ENCODE data around the gene PCP4. TPM values are rescaled to one million over a fixed set of nuclear protein-coding genes. Genes with fewer than 3 reads are reported as not detected.

Gene PCP4
- total RNA-seq, 4 donors from 2014 or later, result 30.8 to 167 (median 110) TPM

DNA sequence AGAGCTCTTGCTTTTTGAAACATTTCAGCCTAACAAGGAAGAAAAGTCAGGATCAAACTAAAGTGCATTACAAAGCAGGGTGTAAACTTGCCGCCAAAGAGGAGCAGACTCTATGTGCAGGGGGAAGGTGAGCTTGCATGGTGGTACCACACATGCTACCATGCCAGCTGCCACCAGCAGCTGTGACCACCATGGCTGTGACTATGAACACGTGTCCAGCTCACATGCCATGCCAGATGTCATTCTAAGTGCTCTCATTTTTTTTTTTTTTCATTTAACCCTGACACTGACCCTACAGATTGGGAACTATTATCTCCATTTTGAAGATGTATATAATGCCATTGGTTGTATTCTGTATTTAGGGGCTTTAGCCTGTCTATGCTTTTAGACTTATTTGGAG, 79.0 kb downstream of the PCP4 start:
- Histone ChIP-seq H3K27ac (no peak overlapping the region), H3K27me3 (no peaks in the 10 kb centered on the region), H3K36me3 (no peaks in the 10 kb centered on the region), H3K9me3 (peaks cover 0 to 8% (median 0%) of the 10 kb centered on the region in 3 donors), H3K4me1 (no peaks in the 10 kb centered on the region), H3K4me3 (no peak overlapping the region)
- no peak for ATAC-seq
- WGBS, 2 donors (ENCODE audit: low coverage in 1 of 2), result 88 to 94% methylated on average over 2 of the region's 2 CpGs
- TF ChIP-seq, protein P1, sequence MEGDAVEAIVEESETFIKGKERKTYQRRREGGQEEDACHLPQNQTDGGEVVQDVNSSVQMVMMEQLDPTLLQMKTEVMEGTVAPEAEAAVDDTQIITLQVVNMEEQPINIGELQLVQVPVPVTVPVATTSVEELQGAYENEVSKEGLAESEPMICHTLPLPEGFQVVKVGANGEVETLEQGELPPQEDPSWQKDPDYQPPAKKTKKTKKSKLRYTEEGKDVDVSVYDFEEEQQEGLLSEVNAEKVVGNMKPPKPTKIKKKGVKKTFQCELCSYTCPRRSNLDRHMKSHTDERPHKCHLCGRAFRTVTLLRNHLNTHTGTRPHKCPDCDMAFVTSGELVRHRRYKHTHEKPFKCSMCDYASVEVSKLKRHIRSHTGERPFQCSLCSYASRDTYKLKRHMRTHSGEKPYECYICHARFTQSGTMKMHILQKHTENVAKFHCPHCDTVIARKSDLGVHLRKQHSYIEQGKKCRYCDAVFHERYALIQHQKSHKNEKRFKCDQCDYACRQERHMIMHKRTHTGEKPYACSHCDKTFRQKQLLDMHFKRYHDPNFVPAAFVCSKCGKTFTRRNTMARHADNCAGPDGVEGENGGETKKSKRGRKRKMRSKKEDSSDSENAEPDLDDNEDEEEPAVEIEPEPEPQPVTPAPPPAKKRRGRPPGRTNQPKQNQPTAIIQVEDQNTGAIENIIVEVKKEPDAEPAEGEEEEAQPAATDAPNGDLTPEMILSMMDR (IDR thresholded peaks at IDR 0.05), result no peak
- no peak for TF ChIP-seq EP300 (IDR thresholded peaks at IDR 0.05)
- TF ChIP-seq POLR2AphosphoS5 (IDR thresholded peaks at IDR 0.05), result no peak
- TF ChIP-seq POLR2A (IDR thresholded peaks at IDR 0.05), result no peak

DNA sequence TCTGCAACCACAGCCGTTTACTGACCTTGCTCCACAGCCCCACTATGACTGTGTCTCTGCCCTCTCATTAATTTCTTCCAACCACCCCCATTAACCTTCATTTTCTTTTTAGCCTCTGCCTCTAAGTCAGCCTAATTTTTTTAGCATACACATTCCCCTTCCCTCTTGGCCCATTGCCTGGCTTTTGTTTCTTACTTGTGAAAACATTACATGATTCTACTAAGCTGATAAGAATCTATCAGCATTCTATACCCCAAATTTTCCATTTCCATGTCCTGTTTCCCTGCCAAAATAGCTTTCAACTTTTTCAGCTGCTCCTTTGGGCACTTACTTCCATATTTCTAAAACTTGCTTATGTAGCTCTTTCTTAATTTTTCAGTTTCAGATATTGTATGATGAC, 79.8 kb downstream of the PCP4 start:
- ATAC-seq, result no peak
- 58 to 67% methylated on average over 1 of the region's 1 CpG for WGBS, 2 donors (ENCODE audit: low coverage in 1 of 2)
- TF ChIP-seq, protein P1 (IDR thresholded peaks at IDR 0.05), result no peak
- TF ChIP-seq POLR2A (IDR thresholded peaks at IDR 0.05) (no peak), EP300 (IDR thresholded peaks at IDR 0.05) (no peak), POLR2AphosphoS5 (IDR thresholded peaks at IDR 0.05) (no peak)
- Histone ChIP-seq H3K27ac (no peak overlapping the region), H3K4me3 (no peak overlapping the region), H3K9me3 (peaks cover 0 to 8% (median 0%) of the 10 kb centered on the region in 3 donors), H3K36me3 (no peaks in the 10 kb centered on the region), H3K4me1 (no peaks in the 10 kb centered on the region), H3K27me3 (no peaks in the 10 kb centered on the region)

DNA sequence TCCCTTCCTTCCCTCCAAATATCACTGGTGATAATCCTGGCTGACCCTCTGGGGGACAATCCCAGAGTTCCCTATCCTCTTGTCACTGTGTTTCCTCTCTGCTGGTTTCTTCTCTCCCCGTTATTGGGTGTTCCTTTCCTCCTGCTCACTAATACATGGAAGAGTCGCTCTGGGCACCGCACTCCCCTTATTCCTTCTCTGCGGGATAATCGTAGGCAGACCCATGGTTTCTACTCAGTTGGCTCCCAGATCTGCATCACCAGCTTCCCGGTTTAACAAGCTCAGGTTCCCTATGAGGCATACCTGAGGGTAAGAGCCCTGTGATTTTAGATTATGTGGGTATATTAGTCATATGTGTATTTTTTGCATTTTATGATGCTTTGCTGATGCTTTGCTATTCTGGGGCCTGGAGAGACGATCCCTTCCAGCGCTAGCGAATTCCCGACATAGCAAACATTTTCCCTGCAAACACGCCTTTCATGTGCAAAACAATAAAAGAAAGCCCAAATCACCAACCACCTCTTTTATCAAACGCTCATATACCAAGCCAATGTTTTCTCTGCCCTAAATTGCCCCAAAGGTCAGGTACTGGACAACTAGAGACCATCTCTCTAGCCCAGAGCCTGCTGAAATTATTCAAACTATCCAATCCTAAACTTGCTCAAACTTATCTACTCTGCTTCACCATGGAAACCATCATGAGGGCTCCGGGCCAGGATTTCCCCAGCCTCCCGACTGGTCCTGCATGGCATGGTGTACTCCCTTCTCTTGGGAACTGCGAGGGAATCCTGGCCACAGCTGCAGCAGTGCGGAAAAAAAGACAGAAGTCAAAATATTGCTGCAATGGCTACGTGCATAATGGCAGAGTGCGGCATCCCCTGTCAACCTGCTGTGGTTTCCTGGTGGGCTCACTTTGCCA, 84.2 kb downstream of the PCP4 start:
- Histone ChIP-seq H3K27ac (peak overlapping the region in 1 of 4 donors; percentile 41), H3K36me3 (no peaks in the 10 kb centered on the region), H3K4me3 (no peak overlapping the region), H3K4me1 (peaks cover 0 to 10% (median 0%) of the 10 kb centered on the region in 3 donors), H3K9me3 (no peaks in the 10 kb centered on the region), H3K27me3 (no peaks in the 10 kb centered on the region)
- no peak for TF ChIP-seq POLR2A (IDR thresholded peaks at IDR 0.05)
- TF ChIP-seq EP300 (IDR thresholded peaks at IDR 0.05), result no peak
- TF ChIP-seq POLR2AphosphoS5 (IDR thresholded peaks at IDR 0.05), result no peak
- WGBS, 2 donors (ENCODE audit: low coverage in 1 of 2), result 86 to 90% methylated on average over 14 of the region's 18 CpGs
- no peak for ATAC-seq

DNA sequence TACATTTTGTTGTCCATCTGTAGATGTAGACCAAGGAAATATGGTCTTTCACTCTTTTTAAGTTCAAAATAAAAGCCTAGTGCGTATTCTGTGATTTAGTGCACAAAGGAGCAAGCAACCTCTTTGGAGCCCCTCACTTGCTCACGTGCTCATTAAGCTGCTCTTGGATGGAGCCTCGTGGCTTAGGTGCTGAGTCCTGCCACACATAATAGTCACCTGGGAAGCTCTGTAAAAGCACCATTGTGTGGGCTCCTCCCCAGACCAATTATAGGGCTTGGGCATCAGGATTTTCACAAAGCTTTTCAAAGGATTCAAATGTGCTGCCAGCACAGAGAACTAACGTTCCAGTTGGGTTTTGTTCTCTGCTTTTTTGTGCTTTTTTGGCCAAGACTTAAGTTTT, 85.0 kb downstream of the PCP4 start:
- no peak for ATAC-seq
- Histone ChIP-seq H3K36me3 (no peaks in the 10 kb centered on the region), H3K9me3 (no peaks in the 10 kb centered on the region), H3K4me1 (peaks cover 0 to 18% (median 0%) of the 10 kb centered on the region in 3 donors), H3K4me3 (no peak overlapping the region), H3K27me3 (no peaks in the 10 kb centered on the region), H3K27ac (peak overlapping the region in 1 of 4 donors; percentile 18)
- WGBS, 2 donors (ENCODE audit: low coverage in 1 of 2), result 64 to 73% methylated on average over 3 to 4 of the region's 4 CpGs
- no peak for TF ChIP-seq POLR2A (IDR thresholded peaks at IDR 0.05)
- TF ChIP-seq, protein P1 (IDR thresholded peaks at IDR 0.05), result no peak

DNA sequence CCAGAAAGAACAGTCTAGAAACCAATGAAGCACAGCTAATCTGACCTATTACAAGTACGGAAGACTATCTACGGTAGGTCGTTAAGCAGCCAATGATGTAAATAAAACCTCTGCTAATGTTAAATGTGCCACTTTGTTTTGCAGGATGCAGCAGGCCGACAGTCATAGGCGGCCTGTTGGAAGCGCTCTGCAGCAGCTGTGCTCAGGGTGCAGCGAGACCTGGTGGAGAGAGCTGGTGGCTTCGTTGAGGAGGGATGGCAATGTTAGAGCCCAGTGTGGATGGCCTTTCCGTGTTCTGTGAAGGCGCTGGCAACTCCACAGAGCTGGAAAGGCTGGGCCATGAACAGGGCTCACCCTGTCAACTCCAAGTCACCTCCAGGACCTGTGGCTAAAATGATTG, 87.3 kb downstream of the PCP4 start:
- no peaks in the 10 kb centered on the region for H3K27me3 ChIP-seq
- WGBS, 2 donors (ENCODE audit: low coverage in 1 of 2), result 63% methylated on average over 5 of the region's 10 CpGs; no CpG with 5 or more reads in 1 of the 2 donors
- TF ChIP-seq EP300 (IDR thresholded peaks at IDR 0.05), result no peak
- no peaks in the 10 kb centered on the region for H3K9me3 ChIP-seq
- peak overlapping the region in 3 of 4 donors; percentile 10 to 24 (median 24) for H3K27ac ChIP-seq
- ATAC-seq, result no peak
- no peak overlapping the region for H3K4me3 ChIP-seq
- H3K36me3 ChIP-seq, result no peaks in the 10 kb centered on the region
- H3K4me1 ChIP-seq, result peaks cover 0 to 36% (median 6%) of the 10 kb centered on the region in 3 donors

DNA sequence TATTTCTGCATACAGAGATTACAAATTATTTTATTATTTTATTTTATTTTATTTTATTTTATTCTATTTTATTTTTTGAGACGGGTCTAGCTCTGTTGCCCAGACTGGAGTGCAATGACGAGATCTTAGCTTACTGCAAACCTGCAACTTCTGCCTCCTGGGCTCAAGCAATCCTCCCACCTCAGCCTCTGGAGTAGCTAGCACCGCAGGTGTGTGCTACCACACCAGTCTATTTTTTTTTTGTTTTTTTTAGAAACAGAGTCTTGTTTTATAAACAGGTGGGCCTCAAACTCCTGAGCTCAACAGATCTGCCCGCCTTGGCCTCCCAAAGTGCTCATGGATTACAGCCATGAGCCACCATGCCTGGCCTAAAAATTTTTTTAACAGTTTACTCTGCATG, 88.1 kb downstream of the PCP4 start:
- H3K27me3 ChIP-seq, result no peaks in the 10 kb centered on the region
- peaks cover 0 to 36% (median 6%) of the 10 kb centered on the region in 3 donors for H3K4me1 ChIP-seq
- peak overlapping the region in 3 of 4 donors; percentile 62 to 64 (median 64) for H3K27ac ChIP-seq
- no peak for ATAC-seq
- no peak overlapping the region for H3K4me3 ChIP-seq
- H3K9me3 ChIP-seq, result peaks cover 0 to 6% (median 0%) of the 10 kb centered on the region in 3 donors
- 75 to 89% methylated on average over 1 to 4 of the region's 4 CpGs for WGBS, 2 donors (ENCODE audit: low coverage in 1 of 2)
- no peaks in the 10 kb centered on the region for H3K36me3 ChIP-seq
- TF ChIP-seq POLR2AphosphoS5 (IDR thresholded peaks at IDR 0.05), result no peak
- TF ChIP-seq, protein P1 (IDR thresholded peaks at IDR 0.05), result no peak
